NCI-H2171 treated with DMSO at 0.1 percent for 48 hours (cell line): Measurements from ENCODE around the gene SFXN1.

ENCODE experiments used
- DNase-seq: peaks from one replicate; lab custom pipeline; 2025; lab: John Stamatoyannopoulos, UW

Gene SFXN1

DNA sequence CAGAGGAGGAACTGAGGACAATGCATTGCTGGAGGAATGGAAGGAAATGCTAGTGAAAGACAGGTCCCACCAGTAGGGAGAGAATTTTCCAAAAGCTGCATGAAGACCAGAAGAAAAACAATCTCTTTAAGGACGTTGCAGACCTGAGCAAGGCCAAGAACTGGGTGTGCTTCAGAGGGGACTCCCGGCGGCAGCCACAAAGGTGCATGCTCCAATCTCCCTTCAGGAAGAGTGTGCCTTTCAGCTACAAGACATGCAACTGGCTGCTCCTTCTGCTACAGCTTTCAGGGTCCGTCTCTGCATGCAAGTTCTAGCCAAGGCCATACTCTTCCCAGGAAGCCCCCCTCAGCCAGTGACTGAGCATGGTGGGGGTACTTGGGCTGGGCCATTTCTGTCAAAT is 62.9 kb downstream of the SFXN1 start:
- no peak for DNase-seq

DNA sequence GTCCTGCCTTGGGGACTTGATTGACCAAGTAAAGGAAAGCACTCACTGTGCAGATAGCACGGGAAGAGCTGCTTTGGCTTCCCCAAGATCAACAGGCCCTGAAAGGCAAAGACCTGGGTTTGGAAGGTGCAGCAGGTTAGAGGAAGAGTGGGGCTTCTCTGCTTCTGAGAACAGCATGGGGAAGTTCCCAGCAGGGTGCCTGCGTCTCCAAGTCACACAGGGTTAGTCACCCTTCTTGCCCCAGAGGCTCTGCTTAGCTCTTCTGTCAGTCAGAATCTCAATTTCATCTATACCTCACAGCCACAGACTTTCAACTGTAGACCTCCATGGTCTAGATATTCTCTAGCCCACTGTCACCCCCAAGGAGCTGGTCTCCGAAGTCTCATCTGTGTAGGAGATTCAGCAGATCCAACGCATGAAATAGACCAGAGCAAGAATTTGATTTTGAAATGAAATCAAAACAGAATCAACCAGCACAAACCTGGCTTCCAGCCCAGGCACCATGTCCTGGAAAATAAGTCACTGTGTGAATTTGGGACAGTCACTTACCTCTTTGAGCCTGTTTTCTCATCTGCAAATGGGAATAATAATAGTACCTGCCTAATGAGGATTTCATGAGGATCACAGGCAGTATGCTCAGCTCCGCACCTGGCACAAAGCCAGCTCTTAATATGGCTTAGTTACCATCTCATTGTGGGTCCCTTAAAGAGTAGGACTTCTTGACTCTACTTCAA is 64.0 kb downstream of the SFXN1 start:
- DNase-seq: peak; percentile 2

DNA sequence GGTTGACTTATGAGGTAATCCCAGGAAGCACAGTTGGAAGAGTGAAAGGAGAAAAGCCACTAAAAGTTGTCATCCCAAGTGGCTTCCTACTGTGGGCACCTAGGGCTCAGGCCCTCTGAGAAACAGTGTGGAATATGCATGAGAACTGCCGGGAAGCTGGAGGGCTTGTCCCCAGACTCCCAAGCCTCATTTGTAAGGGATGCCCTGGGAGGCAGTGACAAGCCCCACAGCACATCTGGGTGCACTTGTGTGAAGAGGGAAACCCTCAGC is 64.5 kb downstream of the SFXN1 start:
- no peak for DNase-seq

DNA sequence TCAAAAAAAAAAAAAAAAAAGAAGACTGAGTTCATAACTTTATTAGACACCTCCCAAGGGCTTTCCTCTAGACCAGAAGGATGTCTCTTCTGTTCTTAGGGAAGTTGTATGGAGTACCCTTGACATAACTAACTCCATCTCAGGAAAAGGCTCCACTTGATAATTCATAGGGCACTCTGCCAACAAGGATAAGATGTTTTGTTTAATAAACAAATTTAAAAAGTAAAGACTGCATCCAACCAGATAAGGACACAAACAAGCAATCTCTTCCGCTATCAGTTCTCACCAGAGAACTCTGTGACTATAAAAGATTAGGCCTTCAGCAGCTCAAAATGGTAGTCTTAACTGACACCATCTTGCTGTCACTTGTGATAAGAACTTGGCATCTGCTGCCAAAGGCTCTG is 65.8 kb downstream of the SFXN1 start:
- no peak for DNase-seq

DNA sequence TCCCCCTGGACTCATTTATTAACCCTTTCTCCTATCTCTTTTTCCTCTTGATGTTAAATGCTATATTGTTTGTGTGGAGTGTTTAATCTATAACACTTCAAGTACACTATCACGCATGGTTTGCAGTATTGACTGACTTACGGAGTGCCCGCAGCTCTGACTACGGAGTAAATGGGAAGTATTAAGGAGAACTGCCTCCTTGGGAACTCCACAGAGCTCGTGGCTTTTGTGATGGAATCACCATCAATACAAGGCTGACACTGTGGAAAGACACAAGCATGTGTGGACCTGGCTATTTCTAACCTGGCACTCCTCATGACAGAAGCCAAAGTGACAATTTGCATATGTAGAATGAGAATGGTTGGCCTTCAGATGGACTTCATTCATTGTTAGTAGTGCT is 66.2 kb downstream of the SFXN1 start:
- no peak for DNase-seq

DNA sequence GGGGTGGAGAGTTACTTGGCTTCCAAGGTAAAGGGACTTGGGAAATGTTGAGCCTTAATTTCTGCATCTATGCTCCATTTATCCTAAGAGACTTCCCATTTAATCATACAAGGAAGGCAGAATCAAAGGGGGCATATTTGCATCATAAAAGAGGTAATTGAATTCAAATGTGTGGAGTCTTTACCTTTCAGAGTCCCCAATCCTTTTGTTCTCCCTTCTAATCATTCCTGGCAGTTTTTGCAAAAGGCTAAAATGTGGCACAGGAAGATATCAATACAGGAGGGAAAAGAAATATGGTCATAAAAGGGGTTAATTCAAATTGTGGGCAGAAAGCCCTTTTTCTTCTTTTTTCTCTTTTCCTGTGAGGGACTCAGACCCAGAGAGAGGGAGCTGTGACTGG is 69.5 kb downstream of the SFXN1 start:
- DNase-seq: no peak

DNA sequence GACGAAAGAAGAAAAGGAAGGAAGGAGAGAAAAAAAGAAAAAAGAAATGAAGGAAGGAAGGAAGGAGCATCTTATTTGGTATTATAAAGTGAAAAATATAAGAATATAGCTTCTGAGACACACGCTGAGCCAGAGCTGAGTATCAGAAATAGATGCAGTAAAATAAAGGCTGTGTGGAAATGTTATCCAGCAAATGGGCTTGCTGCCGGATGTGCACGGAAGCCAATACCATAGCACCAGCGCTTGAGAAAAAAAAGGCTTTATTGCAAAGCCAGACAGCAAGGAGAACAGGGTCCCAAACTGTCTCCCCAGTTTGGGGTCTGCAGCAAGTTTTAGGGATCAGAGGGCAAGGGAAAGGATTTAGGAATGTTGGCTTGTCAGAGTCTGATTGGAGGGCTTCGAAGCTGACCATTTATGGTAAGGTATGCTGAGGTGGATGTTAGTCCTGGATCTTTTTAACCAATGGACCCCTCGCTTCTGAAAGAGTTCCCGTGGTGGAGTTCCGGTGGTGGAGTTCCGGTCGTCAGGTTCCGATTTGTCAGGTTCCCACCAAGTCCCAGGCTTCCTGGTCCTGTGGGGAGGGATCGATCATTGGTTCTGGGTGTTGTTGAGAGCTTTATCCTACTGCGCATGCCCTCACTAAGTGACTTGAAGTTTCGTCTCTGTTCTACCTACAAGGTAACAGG is 70.4 kb downstream of the SFXN1 start:
- no peak for DNase-seq

DNA sequence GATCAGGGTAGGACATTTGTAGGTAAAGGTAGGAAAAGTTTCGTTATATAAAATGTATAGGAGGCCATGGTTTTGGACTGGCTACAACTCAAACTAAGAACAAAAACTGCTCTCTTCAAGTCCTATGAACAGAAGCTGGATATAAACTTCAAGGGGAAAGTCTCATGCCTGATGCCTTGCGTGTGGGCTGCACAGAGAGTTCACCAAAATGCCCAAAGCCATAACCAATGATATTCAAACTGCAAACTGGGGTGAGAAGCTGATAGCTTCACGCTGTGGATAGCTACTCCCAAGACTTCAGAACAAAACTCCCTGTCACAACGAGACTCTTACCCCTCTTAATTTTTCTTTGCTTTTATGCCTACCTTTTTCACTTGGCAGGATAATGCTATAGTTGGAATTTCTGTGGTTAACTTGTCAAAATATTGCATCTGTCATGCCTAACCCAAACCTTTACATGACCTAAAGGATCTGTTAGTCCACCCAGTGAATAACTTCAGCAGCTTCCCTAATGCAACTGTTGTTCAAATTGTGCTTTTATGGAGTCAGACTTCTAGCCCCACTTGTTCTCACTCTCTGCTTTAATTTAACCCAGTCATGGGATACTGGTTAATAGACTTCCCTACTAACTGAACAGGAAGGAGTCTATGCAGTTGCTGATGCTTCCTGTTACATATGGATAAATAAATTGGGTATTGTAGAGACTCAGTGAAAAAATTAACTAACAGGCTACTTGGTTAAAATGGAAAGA is 71.9 kb downstream of the SFXN1 start:
- no peak for DNase-seq

DNA sequence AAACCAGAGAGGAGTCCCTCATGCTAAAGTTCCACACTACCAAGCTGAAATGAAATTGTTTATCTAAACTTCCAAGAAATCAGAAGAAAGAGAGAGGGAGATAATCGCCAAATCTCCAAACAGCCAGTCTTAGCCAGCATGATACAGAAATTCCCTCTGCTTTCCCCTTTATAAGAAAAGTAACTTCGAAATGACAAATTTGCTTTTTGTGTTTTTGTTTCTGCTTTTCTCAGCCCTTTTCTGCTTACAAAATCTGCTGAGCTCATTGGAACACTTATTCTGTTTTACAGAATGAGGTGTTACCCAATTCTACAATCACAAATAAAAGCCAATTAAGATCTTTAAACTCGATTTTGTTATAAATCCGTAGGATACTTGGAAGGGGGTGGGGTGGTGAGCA is 72.9 kb downstream of the SFXN1 start:
- DNase-seq: no peak

DNA sequence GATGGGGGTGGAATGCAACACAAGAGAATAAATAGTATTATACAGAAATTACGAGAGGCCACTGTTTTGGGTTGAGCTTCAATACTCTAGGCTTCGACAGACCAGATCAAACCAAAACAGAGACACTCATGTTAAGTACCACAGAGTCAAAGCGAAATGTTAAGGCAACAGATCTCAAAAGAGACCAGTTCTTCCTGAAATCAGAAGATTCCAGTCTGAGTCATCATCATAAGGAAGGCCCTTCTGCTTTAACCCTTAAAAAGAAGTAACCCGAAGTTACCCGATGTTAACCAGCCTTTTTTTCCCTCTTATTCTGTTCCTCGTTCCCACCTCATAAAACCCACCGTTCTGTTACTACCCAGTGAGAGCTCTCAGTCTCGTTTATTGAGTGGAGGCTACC is 75.9 kb downstream of the SFXN1 start:
- no peak for DNase-seq

DNA sequence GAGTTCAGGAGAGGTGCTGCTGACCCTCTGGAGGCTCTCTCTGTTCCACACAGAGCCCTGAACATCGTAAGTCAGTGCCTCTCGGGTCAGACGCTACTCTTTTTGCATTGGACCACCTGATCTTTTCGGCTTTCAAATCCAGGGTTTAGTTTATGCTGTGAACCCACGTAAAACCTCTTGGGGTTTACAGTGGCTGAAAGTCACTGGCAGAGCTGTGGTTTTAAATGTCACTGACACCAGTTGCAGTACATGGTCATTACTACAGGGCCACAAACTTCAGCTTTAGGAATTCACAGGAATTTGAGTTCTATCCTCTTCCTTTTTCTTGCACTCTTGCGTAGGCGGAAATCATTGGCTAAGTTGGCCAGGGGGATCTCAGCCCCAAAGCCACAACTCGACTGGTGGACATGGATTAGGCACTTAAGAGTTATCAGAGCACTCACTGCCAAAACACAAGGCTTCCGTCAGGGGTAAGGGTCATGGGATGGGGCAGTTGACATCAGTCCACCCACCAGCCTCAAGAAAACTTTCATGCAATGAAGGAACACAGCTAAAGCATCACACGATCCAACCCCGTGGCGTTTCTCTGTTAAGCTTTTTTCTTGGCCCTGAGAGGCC is 76.9 kb downstream of the SFXN1 start:
- DNase-seq: no peak

DNA sequence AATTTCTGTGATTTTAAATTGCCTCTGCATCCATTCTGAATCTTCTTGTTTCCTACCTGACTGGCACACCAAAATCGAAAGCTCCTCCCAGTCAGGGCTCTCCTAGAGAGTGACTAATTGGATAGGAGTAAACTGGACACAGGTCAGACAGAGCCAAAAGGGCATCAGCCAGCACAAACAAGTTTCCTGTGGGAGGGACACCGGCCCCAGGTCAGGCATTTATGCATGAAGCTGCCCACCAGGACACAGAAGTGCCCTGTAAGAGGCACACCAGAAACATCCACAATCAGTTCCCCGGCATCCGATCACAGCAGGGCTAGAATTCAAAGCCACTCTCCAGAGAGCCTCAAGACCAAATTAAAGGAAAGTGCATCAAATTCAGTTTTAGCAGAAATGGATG is 78.4 kb downstream of the SFXN1 start:
- no peak for DNase-seq

DNA sequence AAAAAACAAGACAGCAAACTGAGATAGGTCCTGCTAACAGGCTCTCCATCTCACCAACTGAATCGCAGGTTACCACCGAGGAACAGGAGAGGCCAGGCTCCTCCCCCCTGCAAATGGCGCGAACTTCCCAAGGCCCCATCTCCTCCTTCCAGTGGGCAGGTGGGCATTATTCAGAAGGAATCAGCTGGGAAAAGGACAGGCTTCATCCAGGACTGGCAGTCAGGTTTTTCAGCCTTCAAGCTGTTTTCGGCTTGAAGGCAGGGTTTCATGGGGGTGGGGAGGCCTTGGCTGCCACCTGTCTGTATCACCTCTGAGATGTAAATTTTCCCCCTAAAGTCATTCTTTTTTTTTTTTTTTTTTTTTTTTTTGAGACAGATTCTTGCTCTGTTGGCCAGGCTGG is 79.4 kb downstream of the SFXN1 start:
- DNase-seq: no peak

DNA sequence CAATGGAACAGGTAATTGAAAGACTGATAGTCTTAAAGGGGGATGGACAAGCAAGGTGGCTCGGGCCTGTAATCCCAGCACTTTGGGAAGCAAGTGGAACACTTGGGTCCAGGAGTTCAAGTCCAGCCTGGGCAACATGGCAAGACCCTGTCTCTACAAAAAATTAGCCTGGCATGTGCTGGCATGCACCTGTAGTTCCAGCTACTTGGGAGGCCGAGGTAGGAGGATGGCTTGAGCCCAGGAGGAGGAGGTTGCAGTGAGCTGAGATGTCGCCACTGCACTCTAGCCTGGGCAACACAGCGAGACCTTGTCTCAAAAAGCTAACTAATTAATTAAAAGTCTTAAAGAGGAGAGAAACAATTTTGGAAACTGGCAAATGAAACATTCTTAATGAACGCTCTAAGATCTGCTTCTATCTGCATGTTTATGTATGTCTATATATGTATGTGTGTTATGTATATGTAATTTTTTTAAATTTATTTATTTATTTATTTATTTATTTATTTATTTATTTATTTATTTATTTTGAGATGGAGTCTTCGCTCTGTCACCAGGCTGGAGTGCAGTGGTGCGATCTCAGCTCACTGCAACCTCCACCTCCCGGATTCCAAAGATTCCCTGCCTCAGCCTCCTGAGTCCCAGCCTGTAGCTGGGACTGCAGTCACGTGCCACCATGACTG is 80.6 kb downstream of the SFXN1 start:
- DNase-seq: no peak

DNA sequence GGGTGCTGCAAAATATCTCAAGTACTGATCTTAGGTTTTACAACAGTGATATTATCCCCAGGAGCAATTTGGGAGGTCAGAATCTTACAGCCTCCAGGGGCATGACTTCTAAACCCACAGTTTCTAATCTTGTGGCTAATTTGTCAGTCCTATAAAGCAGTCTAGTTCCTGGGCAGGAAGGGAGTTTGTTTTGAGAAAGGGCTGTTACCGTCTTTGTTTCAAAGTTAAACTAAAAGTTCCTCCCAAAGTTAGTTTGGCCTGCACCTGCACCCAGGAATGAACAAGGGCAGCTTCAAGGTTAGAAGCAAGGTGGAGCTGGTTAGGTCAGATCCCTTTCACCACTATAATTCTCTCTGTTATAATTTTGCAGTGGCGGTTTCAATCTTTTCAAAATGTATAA is 81.7 kb downstream of the SFXN1 start:
- DNase-seq: no peak

DNA sequence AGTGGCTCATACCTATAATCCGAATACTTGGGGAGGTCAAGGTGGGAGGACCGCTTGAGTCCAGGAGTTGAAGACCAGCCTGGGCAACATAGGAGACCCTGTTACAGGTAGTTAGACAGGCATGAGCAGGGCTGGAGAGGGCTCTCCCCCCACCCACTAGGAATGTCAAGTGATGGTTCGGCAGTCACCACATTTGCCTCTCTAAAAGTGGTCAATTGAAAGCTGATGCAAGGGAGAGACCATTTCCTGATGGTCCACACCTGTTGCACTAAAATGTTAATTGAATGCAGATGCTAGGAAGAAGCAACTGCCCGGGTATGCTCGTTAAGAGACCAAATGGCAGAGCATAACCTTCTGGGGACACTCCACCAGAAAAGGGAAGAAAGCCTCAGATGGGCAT is 82.7 kb downstream of the SFXN1 start:
- DNase-seq: no peak

DNA sequence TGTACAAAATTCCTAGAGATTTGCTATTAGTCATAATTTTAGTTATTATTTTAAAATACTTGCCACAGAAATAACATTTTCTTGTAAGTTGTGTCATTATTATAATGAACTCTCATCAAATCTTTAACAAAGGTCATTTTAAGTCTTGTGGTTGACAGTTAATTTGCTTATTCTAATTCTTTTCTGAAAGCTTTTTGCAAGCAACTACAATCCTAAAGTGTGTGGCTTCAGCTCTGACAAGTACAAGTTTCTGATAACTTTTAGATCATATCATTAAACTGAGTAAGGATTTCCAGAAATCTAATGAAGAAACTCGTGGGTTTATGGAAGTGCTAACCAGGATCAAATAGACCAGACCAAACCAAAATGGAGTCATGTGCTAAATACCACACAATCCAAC is 86.4 kb downstream of the SFXN1 start:
- DNase-seq: no peak

DNA sequence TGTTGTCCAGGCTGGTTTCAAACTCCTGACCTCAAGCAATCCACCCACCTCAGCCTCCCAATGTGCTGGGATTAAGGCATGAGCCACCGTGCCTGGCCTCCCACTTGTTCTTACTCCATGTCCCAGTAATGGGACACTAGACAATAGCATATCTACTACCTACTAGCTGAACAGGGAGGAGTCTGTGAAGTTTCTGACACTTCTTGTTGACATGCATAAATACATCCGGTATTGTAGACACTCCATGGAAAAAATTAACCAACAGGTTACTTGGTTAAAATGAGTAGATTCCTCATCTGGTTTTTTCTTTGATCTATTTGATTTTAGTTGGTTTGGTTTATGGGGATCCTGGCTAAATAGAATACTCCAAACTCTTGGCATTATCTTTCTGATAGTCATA is 88.3 kb downstream of the SFXN1 start:
- no peak for DNase-seq

DNA sequence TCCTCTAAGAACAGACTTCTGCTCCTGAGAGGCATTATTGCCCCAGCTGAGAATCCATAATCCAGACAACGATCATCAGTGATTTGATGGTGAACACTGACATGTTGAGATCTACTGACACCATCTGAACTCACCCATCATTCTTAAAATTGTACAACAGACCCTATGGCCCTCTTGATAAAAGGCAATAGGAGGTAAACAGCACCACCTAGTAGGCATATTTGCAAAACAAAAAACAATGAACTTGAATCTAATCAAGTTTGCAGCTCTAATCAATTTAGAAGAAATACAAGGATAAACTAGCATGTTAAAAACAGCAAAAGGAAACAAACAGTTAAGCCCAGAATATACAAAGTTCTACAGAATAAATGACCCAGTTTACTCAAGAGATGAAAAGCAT is 89.6 kb downstream of the SFXN1 start:
- DNase-seq: no peak

DNA sequence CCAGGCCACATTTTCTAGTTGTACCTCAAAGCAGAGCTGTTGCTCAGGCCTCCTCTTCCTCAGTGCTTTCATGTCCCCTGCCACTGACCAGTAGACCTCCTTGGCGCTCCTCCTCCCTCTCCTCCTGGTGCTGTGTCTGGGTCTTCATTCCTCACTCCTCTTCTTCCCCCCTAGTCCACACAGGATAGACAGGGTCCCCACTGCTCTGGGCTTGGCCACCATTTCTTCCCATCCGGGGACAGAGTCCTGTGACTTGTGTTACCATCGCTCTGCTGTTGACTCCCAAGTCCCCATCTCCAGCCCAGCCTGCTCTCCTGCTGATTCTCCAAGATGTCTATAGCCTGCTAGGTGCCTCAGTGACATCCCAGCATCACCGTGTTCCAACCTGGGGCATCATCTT is 91.3 kb downstream of the SFXN1 start:
- DNase-seq: no peak

DNA sequence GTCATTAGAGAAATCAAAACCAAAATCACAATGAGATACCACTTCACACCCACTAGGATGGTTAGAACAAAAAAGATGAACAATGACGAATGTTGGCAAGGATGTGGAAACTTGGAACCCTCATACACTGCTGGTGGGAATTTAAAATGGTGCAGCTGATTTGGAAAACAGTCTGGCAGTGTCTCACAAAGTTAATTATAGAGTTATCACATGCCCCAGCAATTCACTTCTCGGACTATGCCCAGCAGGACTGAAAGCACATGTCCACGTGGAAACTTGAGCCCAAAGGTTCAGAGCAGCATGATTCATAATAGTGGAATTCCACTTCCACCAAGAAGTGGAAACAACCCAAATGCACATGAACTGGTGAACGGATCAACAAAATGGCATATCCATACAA is 94.5 kb downstream of the SFXN1 start:
- no peak for DNase-seq

DNA sequence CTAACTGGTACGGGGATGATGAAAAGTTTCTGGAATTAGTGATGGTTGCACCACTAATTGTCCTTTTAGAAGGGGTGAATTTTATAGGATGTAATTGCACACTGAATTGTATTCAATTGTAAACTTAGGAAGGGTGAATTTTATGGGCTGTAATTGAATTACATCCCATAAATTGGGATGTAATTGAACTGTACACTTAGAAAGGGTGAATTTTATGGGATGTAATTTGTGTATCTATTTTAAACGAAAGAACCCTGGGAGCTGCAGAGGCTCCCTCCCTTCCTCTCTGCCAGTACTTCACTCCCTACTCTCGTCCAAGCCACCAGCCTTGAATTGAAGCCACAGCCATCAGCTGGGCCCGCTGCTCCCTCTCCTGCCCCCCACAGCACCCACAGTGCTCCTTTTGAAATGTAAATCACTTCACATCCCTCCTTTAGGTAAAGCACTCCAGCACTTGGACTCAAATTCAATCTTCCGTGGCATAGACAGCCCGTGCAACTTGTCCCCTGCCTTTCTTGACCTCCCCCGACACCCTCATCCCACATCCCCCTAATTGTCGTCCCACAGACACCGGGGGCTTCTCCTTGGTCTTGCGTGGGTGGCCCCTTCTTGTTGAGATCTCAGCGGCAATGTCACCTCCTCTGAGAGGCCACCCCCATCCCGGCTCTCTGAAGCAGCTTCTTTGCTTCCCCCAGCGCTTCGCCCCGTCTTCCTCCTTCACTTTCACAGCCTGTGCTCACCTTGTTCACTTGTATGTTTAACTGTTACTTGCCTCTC is 95.3 kb downstream of the SFXN1 start:
- no peak for DNase-seq
